Prostate gland (tissue), 2 donors: ENCODE measurements around the gene SEMA6B.

ENCODE experiments used
- CTCF ChIP-seq, 4 experiments: fragments of 200-600 bp in 2 of 4; fragments of 450-650 bp in 2 of 4; sonication (generic) in 2 of 4; IDR thresholded peaks; 1 replicate in 3 of 4; 2 replicates in 1 of 4; pipeline ENCODE4 v1.5.1; 2016 to 2019; ENCODE audit warnings: antibody characterized with exemption in 4 of 4, mild to moderate bottlenecking in 2 of 4, moderate library complexity in 2 of 4
- POLR2A ChIP-seq: fragments of 450-650 bp; IDR thresholded peaks from one replicate; pipeline ENCODE4 v1.6.1; 2016; ENCODE audit warnings: antibody characterized with exemption, mild to moderate bottlenecking

GRCh38 chr19:4493104-4493928, 66.2 kb downstream of the SEMA6B start:
- no peak for TF ChIP-seq CTCF (IDR thresholded peaks at IDR 0.05)
- no peak for TF ChIP-seq POLR2A
